SHP77 (cell line): ENCODE measurements around the gene NBEAL2.

Experiments
- DNase-seq, 2 experiments: peaks; one replicate each; lab custom pipeline; 2025; lab: John Stamatoyannopoulos, UW

Gene NBEAL2

DNA sequence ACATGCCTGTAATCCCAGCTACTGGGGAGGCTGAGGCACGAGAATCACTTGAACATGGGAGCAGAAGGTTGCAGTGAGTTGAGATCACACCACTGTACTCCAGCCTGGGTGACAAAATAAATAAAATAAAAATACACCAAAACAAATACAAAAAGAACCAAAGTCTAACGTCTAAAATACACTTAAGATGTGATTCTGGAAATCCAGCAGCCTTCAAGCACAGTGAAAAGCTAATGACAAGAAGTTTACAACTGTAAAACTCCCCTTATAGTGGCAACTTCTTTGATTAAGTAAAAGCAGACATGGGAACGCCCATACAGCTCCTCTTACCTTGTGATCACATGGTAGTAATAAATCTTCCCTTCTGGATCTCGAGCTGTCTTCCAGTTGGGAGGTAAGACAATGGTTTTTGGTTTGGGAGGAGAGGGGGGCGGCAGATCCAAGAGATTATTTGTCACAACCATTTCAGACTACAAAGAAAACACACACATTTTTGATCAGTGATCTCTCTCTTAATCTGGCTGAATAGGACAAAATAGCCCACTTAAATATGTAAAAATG is 62.8 kb downstream of the NBEAL2 start:
- no peak for DNase-seq

DNA sequence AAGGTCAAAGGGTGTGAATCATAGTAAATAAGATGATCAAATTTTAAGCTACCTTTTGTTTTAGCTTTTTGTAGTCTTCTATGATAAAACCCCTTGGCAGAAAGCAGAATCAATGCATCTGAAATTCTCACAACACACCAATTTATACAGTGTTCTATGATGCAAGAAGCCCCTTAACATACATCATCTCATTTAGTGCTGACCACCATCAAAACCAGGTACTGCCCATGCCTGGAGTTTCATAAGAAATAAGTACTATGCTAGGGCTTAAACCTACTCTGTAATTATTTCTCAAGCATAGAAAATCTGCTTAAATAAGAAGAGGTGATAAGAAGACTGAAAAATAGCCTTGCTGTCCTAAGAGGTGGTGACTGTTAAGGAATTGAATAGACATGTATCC is 67.6 kb downstream of the NBEAL2 start:
- DNase-seq, result no peak

DNA sequence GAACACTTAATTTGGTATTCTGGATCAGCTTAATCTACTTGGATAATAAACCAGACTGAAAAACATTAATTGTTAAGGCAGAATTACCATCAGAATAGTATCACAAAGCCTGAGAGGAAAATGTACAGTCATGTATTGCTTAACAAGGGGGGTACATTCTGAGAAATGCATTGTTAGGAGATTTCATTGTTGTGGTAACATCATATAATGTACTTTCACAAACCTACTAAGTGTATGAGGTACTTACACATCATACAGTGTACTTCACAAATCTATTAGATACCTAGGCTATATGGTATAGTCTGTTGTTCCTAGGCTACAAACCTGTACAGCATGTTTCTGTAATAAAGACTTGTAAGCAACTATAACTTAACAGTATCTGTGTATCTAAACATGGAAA is 68.2 kb downstream of the NBEAL2 start:
- no peak for DNase-seq

DNA sequence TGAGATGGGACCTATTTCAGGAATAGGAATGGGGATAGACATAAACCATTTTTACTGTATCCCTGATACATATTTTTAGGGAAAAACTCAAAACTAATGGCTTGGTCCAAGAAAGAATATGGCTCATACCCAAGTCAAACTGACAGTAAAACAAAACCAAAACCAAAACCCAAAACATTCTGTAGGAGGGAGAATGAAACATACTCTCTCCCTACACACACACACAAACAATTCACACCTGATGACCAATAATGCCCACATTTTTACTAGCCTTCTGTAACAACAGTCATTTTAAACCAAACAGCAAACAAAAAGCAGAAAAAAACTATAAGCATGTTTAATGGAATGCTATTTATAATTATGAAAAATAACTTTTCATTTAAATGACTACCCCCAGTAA is 74.9 kb downstream of the NBEAL2 start:
- no peak for DNase-seq

- DNase-seq, result no peak
These were observed 77.2 kb downstream of the NBEAL2 start for GRCh38 chr3:47056705-47057104.

- DNase-seq, result no peak
These were observed 77.8 kb downstream of the NBEAL2 start for GRCh38 chr3:47057212-47057671.
